Globus pallidus (tissue), 1 donor: Measurements from ENCODE around the gene ISLR2.

ENCODE experiments used
- DNase-seq: peaks from one replicate; pipeline ENCODE4 v3.0.0-alpha.2; 2015; ENCODE audit warnings: low spot score

ISLR2 gene

DNA sequence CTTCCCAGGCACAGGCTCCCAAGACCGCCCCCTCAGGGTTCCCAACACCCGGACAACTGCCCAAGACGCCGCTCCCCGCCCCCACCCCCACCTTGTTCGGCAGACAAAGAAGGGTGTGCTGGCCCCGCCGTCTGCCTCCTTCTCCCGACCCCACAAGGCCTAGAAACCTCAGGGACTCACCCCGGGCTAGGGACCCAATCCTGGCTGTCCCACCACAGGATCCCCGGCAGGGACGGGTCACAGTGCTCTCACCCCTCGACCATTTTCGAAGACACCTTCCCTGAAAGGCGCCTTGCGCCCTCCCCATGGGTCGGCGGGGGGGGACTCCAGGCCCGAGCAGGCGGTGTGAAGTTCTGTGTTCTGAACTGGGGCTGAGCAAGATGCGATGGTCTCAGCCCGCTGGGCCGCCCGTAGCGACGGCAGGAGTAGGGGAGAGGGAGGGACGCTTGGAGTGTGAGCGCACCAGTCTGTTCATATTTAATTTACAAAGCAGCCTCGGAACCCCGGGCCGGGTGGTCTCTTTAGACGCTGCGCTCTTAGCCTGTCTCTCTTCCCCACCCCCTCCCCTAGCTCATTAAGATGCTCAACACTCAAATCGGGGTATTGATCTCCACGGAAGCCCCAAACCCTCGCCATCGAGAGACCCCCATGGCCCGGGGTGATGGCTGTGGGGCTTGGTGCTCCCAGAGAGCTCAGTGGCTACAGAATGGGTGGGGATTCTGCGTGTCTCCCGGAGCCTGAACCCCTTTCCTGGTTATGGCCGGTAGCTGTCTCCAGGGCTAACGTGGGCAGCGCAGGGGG lies 1.4 kb upstream of the ISLR2 start:
- no peak for DNase-seq

DNA sequence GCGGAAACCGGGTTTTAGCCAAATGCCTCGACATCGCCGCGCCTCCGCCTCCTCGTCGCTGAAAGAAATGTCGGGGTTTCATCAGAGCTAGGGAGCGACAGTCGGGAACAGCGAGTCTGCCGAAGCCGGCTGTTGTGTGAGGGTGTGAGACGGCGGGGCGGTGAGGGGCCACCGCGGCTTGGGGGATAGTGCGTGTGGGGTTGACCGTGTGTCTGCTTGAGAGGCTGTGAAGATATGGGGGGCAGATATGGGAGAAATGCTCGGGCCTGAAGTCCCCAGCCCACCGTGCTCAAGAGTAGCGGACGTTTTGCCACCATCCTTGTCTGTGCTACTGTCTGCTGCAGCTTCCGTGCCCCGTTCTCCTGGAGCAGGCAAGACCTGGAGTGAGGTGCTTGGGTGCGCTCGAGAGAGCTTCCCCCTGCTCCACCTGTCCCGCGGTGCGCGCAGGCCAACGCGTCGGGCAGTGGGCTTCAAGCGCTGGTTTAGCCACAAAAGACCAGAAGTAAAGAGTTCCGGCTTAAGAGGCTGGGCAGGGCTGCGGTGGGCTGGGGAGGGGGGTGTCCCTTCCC lies 716 bp upstream of the ISLR2 start:
- DNase-seq: no peak

DNA sequence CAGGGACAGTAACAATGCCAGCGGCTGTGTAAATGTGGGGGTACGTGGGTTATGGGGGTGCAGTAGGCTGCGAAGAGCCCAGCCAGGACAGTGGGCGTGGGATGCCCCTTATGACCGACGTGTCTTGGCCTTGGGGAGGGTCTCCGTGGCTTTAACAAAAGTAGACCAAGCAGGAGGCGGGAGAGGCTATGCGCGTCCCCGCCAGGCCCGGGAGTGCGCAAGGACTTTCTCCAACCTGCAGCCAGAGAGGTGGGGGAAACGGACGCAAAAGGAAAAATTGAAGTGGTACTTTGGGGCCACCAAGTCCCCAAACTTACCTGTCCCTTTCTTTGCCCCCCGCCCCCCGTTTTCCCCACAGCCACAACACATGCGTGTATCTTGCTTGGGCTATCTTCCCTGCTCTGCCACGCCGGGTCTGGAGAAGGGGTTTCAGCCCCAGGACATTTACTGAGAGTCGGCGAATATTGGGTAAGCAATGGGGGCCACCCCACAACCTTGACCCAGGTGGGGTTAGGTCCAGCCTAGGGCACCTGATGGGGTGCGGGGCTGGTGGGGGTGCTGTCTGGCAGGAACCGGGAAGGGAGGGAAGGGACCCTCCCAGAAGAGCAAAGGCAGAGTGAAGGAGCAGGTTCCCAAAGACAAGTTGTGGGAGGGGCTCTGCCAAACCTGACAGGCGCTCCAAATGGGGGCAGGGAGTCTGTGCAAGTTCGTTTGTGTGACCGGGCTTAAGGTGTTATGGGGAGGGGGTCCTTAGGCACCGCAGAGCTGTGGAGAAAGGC lies 652 bp downstream of the ISLR2 start:
- DNase-seq: no peak

DNA sequence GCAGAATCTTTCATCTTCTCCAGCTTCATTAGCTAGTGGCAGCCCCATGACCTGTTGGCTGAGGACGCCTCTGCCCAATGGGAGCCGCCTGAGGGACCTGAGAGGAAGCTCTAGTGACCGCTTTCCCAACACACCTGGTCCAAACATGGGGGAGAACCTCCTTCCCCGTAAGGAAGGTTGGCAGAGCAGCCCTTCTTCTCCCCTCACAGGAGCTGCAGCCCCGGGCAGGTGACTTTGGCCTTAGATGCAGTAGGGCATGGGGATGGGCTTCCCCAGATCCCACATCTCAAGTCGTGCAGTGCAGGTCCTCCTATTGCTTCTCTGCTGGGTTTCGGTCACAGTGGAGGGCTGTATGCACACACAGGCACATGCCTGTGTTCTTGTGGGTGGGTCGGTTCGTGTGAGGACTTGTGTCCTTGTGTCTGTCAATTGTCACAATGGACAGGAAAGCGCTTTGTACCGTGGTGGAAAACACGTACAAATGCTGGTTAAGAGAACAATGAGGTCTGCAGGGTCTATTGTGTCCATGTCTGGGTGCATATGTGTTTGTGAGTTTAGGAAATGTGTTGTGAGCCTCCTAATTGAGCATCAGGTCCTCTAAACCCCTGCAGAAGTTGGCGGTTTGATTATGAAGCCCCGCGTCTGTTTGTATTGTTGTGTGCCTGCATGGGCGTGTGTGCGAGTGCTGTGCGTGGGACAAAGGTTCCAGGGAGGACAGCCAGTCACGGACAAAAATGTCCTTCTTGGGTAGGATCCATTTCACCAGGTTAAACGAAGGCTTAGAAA lies 1.4 kb downstream of the ISLR2 start:
- no peak for DNase-seq

DNA sequence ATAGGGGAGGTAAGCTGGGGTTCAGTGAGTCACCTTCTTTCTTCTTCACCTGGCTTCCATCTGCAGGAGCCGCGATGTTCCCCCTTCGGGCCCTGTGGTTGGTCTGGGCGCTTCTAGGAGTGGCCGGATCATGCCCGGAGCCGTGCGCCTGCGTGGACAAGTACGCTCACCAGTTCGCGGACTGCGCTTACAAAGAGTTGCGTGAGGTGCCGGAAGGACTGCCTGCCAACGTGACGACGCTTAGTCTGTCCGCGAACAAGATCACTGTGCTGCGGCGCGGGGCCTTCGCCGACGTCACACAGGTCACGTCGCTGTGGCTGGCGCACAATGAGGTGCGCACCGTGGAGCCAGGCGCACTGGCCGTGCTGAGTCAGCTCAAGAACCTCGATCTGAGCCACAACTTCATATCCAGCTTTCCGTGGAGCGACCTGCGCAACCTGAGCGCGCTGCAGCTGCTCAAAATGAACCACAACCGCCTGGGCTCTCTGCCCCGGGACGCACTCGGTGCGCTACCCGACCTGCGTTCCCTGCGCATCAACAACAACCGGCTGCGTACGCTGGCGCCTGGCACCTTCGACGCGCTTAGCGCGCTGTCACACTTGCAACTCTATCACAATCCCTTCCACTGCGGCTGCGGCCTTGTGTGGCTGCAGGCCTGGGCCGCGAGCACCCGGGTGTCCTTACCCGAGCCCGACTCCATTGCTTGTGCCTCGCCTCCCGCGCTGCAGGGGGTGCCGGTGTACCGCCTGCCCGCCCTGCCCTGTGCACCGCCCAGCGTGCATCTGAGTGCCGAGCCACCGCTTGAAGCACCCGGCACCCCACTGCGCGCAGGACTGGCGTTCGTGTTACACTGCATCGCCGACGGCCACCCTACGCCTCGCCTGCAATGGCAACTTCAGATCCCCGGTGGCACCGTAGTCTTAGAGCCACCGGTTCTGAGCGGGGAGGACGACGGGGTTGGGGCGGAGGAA lies 2.6 kb downstream of the ISLR2 start:
- no peak for DNase-seq

DNA sequence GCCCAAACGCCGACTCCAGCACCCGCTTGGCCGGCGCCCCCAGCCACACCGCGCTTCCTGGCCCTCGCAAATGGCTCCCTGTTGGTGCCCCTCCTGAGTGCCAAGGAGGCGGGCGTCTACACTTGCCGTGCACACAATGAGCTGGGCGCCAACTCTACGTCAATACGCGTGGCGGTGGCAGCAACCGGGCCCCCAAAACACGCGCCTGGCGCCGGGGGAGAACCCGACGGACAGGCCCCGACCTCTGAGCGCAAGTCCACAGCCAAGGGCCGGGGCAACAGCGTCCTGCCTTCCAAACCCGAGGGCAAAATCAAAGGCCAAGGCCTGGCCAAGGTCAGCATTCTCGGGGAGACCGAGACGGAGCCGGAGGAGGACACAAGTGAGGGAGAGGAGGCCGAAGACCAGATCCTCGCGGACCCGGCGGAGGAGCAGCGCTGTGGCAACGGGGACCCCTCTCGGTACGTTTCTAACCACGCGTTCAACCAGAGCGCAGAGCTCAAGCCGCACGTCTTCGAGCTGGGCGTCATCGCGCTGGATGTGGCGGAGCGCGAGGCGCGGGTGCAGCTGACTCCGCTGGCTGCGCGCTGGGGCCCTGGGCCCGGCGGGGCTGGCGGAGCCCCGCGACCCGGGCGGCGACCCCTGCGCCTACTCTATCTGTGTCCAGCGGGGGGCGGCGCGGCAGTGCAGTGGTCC lies 3.5 kb downstream of the ISLR2 start:
- no peak for DNase-seq

DNA sequence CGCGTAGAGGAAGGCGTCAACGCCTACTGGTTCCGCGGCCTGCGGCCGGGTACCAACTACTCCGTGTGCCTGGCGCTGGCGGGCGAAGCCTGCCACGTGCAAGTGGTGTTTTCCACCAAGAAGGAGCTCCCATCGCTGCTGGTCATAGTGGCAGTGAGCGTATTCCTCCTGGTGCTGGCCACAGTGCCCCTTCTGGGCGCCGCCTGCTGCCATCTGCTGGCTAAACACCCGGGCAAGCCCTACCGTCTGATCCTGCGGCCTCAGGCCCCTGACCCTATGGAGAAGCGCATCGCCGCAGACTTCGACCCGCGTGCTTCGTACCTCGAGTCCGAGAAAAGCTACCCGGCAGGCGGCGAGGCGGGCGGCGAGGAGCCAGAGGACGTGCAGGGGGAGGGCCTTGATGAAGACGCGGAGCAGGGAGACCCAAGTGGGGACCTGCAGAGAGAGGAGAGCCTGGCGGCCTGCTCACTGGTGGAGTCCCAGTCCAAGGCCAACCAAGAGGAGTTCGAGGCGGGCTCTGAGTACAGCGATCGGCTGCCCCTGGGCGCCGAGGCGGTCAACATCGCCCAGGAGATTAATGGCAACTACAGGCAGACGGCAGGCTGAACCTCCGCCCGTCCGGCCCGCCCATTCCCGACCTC lies 4.1 kb downstream of the ISLR2 start:
- no peak for DNase-seq

DNA sequence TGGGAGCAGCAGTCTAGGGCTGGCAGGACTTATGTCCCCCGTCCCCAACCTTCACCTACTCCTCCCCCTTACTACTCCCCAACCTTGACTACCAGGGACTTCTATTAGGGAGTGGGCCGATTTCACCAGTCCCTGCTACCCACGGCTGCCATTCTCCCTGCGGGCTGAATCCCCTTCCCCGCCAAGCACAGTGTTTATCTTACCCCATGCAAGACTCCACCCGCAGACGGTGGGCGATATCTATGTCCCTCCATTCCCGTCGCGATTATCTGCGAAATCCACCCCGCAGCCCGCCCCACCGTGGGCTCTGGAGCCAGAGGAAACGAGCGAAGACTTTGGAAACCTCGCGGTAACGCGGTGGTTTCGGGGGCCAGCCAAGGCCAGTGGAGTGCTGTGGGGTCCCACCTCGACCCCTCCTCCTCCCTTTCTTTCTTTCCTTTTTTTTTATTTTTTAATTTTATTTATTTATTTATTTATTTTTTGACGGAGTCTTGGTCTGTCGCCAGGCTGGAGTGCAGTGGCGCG lies 4.7 kb downstream of the ISLR2 start:
- DNase-seq: no peak

DNA sequence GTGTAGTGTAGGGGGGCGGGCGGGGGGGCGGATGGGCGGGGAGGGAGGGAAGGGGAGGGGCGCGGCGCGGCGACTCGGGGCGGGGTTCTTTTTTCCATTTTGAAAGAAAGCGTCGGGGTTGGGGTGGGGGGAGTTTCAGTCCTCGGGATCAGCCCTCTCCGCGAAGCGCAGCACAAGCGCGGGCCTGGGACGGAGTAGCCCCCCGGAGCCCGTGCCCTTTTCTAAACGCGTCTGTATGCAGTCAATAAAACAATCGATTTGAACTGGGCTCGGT lies 6.1 kb downstream of the ISLR2 start:
- no peak for DNase-seq

DNA sequence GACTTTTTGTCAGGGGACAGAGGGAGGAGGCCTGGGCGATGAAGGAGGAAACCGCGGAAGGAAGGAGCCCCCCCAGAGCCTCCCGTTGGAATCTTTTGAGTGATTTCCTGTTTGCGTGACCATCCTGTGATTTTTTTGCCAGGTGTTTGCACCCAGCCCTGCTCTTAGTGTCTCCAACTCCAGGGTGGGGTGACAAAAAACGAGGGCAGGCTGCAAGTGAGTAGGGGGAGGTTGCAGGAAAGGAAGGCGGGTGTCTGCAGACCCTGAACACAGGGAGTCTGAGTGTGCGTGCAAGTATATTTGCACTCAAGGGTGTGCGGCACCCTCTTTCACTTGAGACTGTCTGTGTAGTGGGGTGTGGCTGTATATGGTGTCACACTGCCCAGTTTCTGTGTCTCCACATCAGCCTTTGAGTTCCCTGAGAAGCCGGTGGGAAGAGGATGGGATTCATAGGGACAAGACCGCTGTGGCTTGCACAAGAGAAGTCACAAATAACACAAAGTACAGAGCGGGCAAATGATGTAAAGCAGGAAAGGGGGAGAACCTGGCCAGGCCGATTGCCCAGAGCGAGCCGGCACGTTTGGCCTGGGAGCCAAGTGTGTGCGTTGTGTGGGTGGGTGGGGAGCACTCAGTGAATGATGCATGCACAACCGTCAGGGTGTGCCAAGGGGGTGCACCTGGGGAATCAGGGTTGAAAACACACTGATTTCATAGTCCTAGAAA lies 6.6 kb downstream of the ISLR2 start:
- no peak for DNase-seq

DNA sequence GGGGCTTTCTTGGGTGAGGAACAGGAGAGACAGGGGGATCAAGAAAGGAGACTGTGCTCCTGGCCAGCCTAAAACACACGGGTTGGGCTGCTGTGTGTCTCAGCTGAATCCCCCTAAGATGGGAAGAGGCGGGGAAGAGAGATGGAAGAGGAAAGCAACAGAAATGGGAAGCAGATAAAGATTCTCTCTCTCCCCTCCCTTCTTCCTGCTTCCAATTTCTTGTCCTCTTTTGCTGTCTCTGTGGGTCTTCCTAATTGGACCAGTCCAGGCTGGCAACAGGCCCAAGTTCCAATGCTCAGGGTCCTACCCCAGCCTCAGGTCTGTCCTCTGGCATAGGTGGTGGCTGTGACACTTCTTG lies 7.1 kb downstream of the ISLR2 start:
- DNase-seq: no peak

DNA sequence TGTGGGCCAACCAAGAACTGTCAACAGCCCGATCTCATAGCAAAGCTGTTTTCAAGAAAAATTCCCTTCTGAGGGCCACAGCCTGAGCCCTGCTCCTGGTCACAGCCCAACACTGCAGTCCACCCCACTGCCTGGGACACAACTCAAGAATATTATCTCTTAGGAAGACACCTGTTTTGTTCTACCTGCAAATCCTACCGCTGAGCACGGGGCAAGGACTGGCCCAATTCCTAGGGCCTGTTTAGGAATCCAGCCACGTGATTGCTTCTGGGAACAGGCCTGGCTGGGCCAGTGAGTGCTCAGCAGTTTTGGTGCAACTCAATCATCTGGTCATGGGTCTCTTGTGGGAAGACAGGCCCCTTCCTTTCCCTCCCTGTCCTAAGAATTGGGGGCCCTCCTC lies 8.3 kb downstream of the ISLR2 start:
- no peak for DNase-seq

DNA sequence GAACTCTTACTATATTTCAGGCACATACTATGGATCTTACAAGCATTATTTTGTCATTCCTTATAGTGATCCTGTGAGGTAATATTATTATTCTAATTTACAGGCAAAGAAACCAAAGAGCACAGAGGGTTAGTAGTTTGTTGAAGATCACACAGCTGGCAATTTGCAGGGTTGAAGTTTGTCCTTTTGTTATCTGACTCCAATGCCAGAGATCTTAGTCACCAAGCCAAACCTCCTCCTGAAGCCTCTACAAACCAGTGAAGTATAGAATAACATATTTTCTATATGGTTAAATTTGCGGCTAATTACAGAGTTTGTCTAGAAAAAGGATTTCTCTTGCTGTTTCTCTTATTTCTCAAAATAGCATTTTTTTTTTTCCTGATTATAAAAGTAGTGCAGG lies 11.2 kb downstream of the ISLR2 start:
- DNase-seq: no peak

DNA sequence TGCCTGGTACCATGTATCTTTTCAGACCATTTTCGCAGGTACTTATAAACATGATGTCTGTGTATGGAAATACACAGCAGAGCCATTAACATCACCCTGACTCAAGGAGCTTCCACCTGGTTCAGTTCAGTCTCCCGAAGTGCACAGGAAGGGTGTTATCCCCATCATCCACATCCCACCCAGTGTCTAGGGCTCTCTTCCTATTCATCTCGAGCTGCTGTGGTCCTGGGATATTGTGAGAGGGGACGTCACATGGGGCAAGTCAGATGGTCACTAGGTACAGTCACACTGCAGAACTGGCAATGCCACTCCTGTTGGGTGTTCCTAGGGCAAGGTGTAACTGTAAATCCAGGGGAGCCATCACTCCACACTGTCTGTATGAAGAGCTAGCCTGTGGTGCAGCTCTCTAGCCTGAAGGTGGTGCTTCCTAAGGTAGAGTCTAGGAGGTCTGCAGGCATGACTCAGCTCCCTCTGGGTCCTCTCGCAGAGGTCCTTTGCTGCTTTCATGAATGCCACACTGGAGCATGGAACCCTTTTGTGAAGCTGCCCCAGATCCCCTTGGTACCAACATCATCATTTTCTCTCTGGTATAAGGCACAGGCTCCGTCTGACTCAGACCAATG lies 13.9 kb downstream of the ISLR2 start:
- DNase-seq: no peak

DNA sequence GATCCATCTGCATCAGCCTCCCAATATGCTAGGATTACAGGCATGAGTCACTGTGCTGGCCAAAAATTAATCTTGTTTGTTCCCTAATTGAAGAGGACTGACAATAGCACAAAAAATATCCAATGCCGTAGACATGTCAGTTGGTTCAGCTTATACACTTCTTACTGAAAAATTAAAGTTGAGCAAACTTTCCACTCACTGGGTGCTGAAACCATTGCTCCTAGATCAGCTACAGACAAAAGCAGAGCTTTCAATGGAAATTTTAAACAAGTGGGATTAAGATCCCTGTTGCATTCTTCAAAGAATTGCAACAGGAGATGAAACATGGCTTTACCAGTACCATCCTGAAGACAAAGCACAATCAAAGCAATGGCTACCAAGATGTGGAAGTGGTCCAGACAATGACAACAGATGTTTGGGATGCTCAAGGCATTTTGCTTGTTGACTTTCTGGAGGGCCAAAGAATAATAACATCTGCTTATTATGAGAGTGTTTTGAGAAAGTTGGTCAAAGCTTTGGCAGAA lies 16.0 kb downstream of the ISLR2 start:
- no peak for DNase-seq

DNA sequence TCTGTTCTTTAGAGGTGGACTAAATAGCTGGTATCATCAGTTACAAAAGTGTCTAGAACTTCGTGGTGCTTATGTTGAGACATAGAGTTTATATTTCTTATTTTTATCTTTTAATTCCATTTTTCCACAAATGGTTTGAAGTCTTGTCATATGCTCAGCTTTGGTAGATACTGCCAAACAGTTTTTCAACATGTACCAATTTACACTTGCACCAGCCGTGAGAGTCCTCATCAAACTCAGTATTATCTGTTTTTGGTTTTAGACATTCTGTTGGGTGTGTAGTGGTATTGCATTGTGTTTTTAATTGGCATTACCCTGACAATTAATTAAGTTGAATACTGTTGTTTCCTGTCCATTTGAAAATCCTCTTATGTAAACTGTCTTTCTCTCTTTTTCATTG lies 16.7 kb downstream of the ISLR2 start:
- no peak for DNase-seq

DNA sequence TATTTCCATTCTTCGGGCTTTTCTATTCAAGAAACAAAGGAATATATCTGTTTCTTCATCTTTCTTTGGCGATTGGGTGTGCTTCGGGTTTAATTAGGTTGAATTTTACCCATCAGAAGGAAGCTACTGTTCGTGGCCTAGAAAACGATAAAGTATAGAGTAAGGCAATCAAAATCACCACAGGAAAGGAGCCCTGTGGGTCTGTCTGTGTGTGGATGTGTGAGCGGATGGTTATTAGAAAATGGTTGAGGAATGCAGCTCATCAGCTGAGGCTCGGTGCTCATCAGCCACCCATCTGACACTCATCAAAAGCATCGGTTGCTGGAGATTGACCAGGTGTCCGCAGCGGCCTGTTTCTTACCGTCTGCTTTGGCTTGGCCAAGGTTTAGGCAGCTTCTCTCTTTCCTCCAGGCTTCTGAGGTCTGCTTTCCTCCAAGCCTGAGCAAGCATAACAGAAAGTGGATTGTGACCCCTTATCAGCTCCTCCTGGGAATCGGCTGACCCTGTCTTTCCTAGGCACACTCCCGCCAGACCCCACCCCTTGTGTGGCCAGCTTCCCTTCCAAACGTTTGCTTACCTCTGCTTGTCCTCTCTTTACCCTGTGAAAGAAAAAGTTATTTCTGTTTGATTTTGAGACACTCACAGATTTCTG lies 25.5 kb downstream of the ISLR2 start:
- DNase-seq: no peak

DNA sequence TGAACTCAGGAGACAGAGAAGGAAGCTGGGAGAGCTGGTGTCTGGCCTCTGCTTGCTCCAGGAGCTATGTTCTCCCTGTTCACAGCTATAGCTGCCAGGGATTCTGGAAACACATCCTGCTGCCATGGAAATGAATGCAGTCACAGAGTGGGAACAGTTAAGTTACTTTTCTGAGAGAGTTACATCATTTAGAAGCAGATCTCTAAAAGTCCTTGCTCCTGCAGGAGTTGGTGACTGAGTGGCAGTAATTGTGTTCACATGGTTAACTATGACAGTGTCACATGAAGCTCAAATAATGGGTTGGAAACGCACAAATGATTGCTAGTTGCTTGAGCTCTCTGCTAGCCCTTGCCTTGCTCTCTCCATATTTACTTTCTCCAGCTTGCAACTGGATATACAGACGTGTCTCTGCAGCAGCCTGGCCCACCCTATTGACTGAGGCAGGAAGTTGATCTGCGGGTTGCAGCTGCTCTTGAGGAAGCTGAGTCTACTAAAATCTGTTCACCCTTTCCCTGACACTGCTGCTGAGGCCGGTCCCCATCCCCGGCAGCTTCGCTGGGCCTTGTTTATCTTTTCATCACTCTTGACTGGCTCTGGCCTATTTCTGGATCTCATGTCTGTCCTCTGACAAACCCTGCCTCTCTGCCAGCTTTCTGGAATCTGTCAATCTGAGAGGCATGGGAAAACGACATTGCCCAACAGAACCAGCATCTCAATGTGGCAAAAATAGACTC lies 26.5 kb downstream of the ISLR2 start:
- no peak for DNase-seq
